ENCODE data around the gene STRA8.

The STRA8 gene

GRCh38 chr7:135300913-135301765, 67.5 kb downstream of the STRA8 start:
- TF ChIP-seq TARDBP (IDR thresholded peaks at IDR 0.05) (no peak), NFRKB (IDR thresholded peaks at IDR 0.05) (no peak), HDGF (IDR thresholded peaks at IDR 0.05; ENCODE audit: borderline replicate concordance) (no peak), FOXM1 (IDR thresholded peaks at IDR 0.05; ENCODE audit: borderline replicate concordance) (no peak), SP1 (IDR thresholded peaks at IDR 0.05) (no peak), CTBP1 (IDR thresholded peaks at IDR 0.05; ENCODE audit: borderline replicate concordance) (no peak), L3MBTL2 (conservative IDR thresholded peaks at IDR 0.05) (no peak), PKNOX1 (IDR thresholded peaks at IDR 0.05) (no peak), BHLHE40 (IDR thresholded peaks at IDR 0.05; ENCODE audit: borderline replicate concordance) (no peak), SUZ12 (IDR thresholded peaks at IDR 0.05) (no peak), FOXA1 (IDR thresholded peaks at IDR 0.05) (no peak)
- DNase-seq (ENCODE audit: extremely low spot score) = no peak
- POLR2A ChIA-PET = interaction anchor here (1.5 kb wide), 1 partner anchor 9 kb away, joined by 4 read pairs; no protein-coding TSS in a partner anchor
- CTCF ChIA-PET = interaction anchor here (1.1 to 1.4 kb wide), 2 partner anchors 27 to 34 kb away, joined by 3 to 7 read pairs; no protein-coding TSS in a partner anchor

All from HEK293T (cell line).